Caki2 (cell line): ENCODE results near the gene MICALL2. TPM values are rescaled to one million over a fixed set of nuclear protein-coding genes. Genes with fewer than 3 reads are reported as not detected.

Experiments used
- DNase-seq: peaks from one replicate; pipeline ENCODE4 v3.0.0-alpha.2; 2015; ENCODE audit warnings: low read depth
- in situ Hi-C: cut with HindIII; loops from 2 replicates; pipeline ENCODE4 v1.10.0; 2016; ENCODE audit warnings: low sequenced_read_pairs, low pct_unique_long_range_greater_than_20kb, mixed read lengths
- total RNA-seq: library from RNA; depleted of rRNA; stranded (reverse); fragments of >200 nt; shearing (Covaris generic); gene quantifications from 2 replicates; pipeline ENCODE4 v1.2.3, GENCODE V29; 2014; ENCODE audit warnings: low replicate concordance

Gene MICALL2
- total RNA-seq, 1 experiment from 2014 or later: 13.5 TPM

DNA sequence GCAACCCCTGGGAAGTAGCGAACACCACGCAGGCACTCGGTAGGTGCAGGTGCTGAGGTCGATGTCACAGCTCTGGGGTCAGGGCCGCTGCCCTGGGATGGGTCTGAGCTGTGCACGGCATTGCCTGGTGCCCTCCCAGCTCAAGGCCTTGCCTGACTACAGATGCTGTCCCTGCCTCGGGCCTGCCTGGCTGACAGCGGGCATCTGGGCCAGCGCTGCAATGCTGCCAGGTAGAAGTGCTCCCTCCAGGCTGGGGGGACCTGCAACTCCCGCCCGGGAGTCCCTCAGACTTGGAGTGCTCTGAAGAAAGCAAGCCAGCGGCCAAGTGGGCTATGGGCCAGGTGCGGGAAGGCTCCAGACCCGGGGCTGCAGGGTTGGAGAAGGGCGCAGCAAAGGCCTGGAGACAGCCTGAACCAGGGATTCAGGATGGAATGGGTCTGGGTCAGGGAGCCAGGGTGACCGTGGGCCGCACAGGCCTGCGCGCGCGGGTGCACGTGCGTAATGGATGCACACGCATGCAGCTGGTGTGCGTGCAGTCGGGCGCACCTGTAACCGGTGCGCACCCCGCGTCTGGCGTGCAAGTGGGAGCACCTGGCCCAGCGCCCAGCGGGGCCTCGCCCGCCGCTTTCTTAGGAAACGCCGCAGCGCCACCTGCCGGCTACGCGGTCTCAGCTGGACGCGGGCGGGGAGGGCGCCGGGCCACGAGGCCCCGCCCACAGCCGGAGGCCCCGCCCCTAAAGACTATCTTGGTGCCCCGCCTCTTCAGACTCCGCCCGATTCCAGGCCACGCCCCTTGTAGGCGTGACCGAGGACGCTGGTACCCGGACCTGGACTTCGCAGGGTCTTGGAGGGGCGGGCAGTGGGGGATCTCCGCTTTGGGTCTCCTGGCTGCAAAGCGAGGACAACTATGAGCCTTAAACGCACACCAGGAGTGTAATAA lies 46.7 kb downstream of the MICALL2 start:
- DNase-seq: peak; percentile 84
- in situ Hi-C loops: no loop called here

DNA sequence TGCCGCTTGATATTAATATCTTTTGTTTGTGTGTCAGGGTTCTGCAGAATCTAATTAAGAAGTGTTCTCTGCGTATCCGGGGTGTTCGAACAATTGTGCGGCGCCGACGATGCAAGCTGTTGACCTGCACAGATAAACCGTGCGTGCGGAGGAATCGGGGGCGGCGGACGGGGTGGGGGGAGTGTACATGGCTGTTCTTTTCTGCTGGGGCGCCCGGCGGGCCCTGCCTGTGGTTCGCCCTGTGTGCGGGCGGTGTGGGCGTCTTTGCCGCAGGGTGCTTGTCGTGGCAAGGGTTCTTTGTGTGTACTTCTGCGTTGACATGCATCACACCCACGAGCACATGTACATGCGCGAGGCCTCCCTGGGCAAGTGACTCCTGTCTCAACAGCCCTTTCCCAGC lies 47.9 kb downstream of the MICALL2 start:
- in situ Hi-C loops: no loop called here
- no peak for DNase-seq

DNA sequence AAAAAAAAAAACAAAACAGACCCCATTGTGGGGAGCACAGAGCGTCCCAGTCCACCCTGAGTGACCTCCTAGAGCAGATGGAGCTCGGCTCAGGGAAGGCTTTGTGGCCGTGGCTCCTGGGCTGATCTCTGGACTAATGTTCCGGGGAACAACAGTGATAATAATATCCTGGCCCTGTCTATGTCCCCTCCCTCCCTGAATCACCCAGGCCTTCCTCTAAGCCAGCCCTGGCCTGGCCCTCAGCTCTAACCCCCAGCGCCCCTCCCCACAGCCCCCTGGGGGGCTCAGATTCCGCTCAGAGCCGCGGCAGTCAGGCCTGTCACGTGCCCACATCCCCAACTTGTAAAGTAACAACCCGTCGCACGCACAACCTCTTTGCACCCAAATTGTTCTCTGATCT lies 48.3 kb downstream of the MICALL2 start:
- no peak for DNase-seq
- in situ Hi-C loops: no loop called here

DNA sequence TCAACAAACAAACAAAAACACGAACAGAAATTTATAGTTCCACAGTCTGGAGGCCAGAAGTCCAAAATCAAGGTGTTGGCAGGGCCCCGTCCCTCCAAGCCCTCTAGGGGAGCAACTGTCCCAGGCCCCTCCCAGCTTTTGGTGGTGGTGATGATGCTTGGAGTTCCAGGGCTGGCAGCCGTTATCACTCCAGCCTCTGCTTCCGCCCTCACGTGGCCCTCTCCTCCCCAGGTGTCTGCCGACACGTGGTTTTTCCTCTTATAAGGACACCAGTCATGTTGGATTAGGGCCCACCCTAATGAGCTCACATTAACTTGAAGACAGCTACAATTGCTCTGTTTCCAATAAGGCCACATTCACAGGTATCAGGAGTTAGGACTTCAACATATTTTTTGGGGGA lies 49.7 kb downstream of the MICALL2 start:
- DNase-seq: no peak
- in situ Hi-C loops: no loop called here

DNA sequence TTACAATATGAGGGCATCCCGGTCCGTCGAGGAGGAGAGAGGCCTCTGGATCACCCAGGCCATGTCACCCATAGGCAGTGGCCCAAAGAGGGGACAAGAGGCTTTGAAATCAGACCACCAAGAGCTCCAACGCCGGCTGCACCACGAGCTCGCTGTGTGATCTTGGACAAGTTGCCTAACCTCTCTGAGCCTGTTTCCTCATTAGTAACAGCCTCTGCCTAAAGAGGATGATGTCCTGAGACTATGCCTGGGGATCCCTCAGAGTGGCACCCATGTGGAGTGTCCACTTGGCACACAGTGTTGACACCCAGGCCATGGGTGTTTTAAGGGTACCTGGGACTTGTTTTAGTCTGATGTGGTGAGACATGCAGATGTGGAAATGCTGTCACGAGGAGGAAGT lies 50.8 kb downstream of the MICALL2 start:
- in situ Hi-C loops: no loop called here
- DNase-seq: no peak

DNA sequence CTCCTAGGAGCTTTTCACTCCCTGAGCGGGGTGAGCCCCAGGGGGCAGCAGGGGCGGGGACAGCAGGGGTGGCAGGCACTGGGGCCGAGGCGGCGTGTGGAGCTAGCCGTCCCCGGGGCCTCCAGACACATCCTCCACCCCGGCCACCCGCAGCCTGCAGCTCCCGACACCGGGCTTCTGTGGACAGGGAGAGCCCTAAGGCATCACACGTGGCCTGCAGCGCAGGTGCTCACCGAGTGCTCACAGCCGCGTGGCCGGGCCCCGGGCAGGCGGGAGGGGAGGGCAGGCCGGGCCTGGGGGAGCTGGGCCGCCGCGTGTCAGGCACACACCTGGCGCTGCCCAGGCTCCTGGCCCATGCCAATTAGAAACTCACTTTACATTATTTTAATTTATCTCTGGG lies 51.4 kb downstream of the MICALL2 start:
- DNase-seq: no peak
- in situ Hi-C loops: no loop called here

DNA sequence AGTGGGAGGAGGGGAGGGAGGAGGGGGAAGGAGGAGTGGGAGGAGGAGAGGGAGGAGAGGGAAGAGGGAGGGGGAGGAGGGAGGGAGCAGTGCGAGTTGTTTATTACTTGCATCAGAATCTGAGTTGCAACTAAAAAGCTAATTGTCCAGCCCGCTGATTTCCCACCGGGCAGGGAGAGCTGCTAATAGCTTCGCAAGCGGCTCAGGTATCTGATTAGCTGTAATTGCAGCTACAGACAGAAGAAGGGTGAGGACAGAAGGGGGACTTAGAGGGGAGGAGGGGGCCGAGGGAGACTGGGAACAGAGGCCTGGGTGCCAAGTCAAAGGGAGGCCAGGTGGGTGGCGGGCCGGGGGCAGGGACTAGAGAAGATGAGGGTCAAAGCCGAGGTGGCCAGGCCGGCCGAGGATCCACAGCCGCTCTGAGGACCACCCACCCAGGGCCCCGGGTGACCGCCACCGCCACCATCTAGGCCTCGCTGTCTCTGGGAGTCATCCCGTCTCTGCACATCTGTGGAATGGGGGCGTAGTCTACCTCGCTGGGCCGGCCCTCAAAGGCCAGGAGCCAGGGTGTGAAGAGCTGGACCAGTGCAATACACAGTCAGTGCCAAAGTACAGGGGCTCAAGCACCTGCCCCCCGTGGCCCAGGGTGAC lies 54.2 kb downstream of the MICALL2 start:
- in situ Hi-C loops: no loop called here
- no peak for DNase-seq

DNA sequence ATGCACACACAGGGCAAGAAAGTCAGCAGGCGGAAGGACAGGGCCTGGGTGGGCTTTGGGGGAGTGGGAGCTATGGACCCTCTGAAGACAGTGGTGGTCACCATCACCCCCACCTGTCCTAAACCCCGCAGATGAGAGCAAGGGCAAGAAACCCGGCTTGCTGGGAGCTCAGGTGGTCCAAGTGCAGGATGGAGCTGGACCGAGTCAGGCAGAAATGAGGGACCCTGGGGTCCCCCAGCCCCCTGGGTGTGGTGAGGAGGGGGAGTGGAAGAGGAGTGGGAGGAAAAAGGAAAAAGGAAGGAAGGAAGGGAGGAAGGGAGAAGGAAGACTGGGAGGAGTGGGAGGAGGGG lies 54.8 kb downstream of the MICALL2 start:
- in situ Hi-C loops: no loop called here
- no peak for DNase-seq

DNA sequence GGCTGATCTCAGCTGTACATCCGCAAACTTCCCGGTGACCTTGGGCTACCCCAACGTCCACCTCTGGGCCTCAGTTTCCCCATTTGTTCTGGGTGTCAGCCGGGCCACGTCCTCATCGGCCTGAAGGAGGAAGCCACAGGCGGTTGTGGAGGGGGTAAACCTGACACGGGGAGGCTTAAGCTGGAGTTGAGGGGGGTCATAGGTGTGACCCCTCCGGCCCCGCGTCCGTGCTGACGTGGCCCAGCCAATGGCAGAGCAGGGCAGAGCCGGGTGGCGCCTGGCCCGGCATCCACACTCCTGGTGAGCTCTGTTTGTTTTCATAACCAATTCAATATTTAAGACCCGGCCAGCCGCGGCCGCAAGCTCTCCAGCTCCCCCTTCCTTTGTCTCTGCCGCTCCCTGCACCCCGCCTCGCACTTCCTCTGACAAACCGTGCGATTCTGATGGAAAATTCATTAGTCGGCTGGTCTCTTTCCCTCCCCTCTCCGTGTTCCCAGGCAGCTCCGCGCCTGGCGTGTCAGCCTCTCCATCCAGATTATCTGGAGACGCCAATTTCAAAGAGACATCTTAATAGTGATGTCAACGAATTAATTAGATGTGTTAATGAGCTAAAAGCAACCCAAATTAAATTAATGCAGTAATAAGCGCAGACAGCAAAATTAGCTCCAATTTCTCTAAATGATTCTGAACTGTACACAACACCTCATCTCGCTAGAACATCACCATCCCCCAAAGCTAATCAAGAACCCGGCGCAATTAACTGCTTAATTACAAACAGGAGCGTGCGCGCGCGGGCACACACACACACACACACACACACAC lies 55.4 kb downstream of the MICALL2 start:
- DNase-seq: no peak
- in situ Hi-C loops: no loop called here

DNA sequence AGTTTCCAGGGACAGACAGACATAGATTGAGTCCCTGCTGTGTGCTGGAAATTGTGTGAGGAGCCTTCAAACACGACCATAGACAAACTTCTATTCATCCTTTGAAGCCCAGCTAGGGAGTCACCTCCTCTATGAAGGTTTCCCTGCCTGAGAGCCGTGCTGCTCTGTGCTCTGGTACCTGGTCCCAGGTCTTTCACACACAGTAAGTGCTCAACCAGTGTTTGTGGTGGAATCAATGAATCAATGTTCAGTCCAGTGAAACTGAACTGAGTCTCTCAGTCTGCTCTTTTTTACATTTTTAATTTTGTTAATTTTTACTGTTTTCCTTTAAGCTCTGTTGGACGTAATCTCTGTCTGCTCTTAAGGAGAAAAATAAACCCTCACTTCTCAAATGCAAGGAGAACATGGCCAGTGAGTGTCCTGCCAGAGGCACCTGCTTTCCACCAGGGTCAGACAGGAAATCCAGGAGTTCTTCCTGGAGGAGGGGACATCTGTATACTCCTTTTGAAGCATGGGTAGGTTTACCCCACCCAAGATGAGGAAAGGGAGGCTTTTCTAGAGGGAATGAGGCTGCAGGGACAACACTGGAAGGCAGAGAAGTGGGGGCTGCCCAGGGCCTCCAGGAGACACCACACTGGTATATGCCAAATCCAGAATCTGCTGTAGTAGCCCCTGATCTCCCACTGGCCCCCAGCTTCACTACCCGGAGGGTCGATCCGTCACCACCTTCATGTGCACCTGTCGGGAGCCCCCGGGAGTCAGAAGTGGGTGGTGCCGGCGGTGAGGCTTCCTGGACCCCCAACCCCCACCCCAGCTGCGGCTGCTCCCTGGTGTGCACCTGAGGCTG lies 56.3 kb downstream of the MICALL2 start:
- DNase-seq: no peak
- in situ Hi-C loops: no loop called here

DNA sequence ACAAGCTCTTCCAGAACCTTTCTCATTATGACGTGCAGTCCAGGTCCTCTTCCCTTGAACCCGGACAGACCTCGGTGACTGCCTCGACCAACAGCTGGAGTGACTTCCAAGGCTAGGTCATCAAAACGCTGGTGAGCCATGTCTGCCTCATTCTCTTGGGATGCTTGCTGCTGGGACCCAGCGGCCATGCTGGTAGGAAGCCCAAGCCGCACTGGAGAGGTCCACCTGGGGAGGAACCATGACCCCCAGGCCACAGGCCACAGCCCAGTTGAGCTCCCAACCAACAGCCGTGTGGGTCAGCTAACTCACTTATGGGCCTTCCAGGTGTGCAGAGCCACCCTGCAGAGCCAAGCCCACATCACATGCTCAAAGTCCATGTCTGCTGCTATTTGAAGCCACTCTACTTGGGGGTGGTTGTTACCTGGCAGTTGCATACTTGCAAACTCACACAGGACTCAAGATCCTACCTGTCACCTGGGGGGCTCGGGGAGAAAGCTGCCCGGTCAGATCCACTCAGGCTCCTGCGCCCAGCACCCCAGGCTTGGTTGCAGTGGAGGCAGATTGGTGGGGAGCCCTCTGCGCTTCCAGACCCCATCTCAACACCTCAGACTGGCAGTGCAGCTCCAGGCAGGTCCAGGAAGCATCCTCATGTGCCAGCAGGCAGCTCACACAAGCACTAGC lies 57.0 kb downstream of the MICALL2 start:
- no peak for DNase-seq
- in situ Hi-C loops: no loop called here

DNA sequence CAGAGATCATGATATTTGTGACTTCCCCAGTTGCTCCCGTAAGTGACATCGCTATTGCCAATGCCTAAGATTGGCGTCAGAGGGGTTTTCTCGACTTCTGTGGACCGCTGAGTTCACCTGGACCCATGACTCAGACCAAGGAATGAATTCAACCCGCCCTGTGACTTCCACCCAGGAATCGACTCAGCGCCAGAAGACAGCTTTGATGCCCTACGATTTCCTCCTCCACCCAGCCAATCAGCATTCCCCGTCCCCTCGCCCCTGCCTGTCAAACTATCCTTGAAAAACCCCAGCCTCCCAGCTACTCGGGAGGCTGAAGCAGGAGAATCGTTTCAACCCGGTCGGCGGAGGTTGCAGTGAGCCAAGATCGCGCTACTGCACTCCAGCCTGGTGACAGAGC lies 58.3 kb downstream of the MICALL2 start:
- in situ Hi-C loops: no loop called here
- peak; percentile 25 for DNase-seq

DNA sequence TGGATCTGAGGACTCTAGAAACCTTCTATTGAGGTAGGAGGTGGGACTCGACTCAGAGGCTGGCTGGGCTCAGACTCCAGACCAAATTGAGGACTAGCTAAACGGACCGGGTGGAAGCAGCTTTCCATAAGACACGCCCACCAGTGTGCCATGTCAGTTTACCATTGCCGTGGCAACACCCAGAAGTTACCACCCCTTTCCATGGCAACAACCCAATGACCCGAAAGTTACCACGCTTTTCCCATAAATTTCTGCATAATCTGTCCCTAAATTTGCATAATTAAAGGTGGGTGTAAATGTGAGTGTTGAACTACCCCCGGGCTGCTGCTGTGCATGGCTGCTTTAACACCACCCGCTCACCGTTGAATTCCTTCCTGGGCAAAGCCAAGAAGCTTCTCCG lies 58.9 kb downstream of the MICALL2 start:
- DNase-seq: no peak
- in situ Hi-C loops: no loop called here

DNA sequence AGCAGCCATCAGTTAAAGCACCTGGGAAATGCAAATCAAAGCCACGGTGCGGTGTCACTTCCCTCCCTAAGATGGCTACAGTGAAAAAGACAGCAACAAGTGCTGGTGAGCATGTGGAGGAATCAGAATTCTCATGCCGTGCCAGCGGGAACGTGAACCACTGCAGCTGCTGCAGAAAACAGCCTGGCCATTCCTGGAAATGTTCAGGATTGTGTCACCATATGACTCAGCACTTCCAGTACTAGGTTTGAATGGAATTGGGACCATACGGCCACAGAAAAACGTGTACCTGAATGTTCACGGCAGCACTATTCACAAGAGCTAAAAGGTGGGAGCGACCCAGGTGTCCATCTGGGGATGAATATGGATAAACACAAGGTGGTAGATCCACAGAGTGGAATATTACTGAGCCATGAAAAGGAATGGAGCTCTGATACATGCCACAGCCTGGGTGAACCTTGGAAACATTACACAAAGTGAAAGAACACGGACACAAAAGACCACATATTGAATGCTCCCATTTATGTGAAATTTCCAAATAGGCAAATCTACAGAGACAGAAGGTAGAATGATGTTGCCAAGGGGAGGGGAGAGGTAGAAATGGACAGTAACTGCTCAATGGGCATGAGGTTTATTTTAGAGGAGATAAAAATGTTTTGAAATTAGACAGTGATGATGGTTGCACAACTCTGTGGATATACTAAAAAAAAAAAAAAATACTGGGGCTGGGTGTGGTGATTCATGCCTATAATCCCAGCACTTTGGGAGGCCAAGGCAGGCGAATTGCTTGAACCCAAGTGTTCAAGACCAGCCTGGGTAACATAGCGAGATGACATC lies 61.6 kb downstream of the MICALL2 start:
- in situ Hi-C loops: no loop called here
- DNase-seq: no peak

DNA sequence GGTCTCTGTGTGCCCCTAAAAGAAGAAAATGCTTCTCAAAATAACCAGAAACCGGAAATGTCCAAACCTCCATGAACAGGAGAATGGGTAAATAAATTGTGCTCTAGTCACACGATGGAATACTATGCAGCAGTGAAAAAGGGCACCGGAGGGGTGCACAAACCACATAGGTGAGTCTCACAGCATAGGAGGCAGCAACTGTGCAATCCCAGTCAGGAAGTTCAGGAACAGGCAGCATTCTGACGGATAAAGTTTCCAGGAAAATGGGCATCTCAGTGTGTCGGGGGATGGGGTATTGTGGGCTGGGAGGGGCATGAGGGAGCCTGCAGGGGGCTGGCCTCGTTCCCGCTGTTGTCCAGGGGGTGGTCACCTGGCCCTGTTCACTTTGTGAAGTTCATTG lies 63.1 kb downstream of the MICALL2 start:
- in situ Hi-C loops: no loop called here
- DNase-seq: no peak

DNA sequence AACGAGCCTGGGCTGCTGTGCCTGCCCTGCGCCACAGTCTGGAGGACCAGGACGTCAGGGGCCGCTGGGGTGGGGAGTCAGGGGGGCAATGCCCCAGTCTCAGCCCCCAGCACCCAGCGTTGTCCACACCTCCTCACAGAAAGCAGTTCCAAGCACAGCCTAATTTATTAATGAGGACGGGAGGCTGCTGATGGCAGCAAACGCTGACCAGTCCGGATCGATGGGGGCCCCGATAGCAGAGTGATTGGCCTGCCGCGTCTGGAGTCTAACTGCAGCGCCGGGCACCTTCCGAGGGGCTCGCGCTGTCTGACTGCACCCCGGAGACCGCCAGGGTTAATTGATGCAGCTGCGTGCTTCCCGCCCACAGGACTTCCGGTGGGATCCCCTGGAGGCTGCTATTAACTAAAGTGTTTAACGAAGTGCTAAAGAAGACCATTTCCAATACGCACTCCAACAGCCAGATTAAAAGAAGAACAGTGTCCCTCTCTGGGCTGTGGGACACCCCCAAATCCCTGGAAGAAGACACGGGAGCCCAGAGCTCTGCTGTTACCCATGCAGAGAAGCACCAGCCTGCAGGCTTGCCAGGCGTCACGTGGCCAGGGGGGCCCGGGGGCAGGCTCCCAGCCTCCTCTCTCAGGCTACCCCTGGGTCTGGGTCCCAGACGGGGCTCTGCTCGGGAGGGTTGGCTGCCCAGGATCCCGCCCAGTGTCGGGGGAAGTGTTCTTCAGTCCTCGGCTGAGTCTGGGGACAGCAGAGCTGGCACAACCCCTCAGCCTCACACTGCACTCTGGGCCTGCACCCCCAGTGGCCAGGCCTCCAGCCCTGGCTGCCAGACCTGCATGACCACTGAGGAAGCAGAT lies 63.8 kb downstream of the MICALL2 start:
- in situ Hi-C loops: no loop called here
- DNase-seq: no peak
